Posterior cingulate gyrus (tissue), 11 donors: ENCODE results near the gene CHL1.

Experiments
- DNase-seq, 10 donors: peaks; one replicate each; pipeline versions ENCODE4 v3.0.0 to v3.0.0-alpha.2; 2020 to 2021; ENCODE audit warnings: mixed read lengths in 3 of 10
- intact Hi-C: fragments of 100-400 bp; cut with DNase I; formaldehyde crosslinking; loops from one replicate; pipeline ENCODE4 v1.15.1; 2023

Gene CHL1

DNA sequence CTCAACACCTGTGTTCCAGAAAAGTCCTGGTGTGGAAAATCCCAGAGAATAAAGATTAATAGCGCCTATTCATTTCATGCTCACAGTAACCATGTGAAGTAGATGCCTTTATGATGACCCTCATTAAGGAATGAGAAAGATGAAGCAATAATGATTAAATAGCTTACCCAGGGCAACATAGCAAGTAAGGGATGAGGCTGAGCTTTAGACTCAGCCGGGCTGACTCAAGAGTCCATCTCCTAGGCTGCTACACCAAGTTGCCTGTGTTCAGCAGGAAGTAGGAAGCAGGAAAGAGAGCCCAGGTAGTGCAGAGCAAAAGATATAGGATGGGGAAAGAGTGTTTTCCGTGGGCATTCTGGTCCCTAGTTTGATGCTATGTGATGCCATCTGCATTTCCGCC lies 256.5 kb downstream of the CHL1 start:
- intact Hi-C loops = no loop called here
- no peak for DNase-seq

DNA sequence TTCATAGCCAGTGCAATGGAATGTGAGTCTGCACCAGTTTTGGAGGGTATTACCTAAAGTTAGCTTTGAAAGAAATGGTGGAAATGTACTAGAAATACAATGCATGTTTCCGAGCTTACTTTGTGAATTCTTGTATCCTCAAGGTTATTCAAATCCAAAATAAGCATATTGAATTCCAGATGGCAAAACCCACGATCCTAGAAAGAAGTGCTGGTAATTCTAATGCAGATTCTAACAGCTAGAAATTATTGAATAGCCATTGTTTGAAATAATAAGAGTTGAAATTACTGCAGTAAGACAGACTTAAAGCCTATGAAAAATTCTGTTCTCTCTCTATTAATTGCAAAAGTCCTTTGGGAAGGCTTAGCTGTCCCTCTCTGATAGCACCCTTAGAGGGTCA lies 258.4 kb downstream of the CHL1 start:
- intact Hi-C loops = no loop called here
- DNase-seq = no peak

DNA sequence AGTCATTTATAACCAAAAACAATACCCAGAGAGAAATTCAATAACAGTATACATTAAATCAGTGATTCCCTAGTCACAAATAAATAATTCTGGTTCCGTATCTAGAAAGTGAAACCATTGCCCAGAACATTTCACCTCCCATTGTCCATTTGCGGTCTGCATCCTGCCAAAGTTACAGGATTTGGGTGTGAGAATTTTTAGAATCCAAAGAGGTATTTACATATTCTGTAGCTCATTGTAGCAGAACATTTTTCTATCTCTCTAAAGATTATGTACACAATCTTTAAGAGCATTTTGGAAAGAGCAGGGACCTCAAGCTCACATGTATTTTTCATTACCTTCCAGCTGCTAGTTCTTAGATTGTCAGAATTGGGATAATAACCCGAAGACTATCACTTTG lies 261.6 kb downstream of the CHL1 start:
- DNase-seq = no peak
- intact Hi-C loops = no loop called here

DNA sequence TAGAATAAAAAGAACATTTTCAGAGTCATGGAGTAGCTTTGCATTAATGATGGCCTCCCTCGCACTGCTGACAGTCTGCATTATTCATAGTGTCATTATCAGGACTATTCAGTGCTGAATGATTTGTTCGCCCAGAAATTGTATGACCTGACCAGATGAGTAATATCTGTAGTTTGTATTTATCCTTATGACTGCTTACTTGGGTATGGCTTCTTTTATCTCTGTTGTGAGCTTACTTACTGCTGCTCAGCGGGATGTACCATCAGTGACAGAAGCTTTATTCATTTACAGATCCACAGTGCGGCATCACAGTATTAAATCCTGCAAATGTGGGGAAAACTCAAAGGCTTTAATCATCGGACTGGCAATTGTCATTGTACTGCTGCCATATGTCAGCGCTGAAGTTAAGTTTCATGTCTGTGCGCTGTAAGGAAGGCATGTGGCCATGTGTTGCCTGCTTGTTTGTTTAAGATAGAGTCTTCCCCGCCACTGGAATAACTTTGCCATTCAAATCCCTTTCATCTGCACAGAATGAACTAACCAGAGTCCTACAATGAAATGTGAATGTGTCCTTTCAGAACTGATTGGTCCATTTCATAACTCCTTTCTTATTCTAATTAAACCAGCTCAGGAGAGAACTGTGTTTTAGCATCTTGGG lies 262.2 kb downstream of the CHL1 start:
- intact Hi-C loops = no loop called here

More for the DNA sequence above, 262.2 kb downstream of the CHL1 start:
- DNase-seq = no peak
